GM12878 (cell line): ENCODE data around the gene ZNF142. TPM values are rescaled to one million over a fixed set of nuclear protein-coding genes. Genes with fewer than 3 reads are reported as not detected.

Experiments
- ATAC-seq: fragments of 200-7000 bp; cut with Tn5 transposase; 3 replicates; pipeline ENCODE4 v1.9.1; 2020; ENCODE audit warnings: mild to moderate bottlenecking, moderate library complexity
- BruUV-seq: library from RNA; stranded (reverse); fragments of 400-500 nt; replicated peaks from 2 replicates; lab custom pipeline; 2021; lab: Mats Ljungman, UMichigan
- CTCF ChIA-PET: fragments of 300-600 bp; sonication (Branson Sonifier 250); formaldehyde crosslinking; extraction: SDS; loops from one replicate; lab custom pipeline; 2021; ENCODE audit warnings: inconsistent platforms; lab: Yijun Ruan, JAX
- POLR2A ChIA-PET: fragments of 350-600 bp; formaldehyde crosslinking; extraction: SDS; loops from one replicate; lab custom pipeline; 2021; ENCODE audit warnings: inconsistent platforms; lab: Charles Lee
- RAD21 ChIA-PET: fragments of 300-600 bp; sonication (Branson Sonifier 250); formaldehyde crosslinking; loops from one replicate; lab custom pipeline; 2023; ENCODE audit warnings: antibody characterized with exemption; ENCODE audit not compliant: unreplicated experiment; lab: Charles Lee
- SMC1A ChIA-PET: fragments of 300-600 bp; sonication (Branson Sonifier 250); formaldehyde crosslinking; loops from one replicate; lab custom pipeline; 2023; ENCODE audit not compliant: unreplicated experiment, uncharacterized antibody; lab: Charles Lee
- DNase-seq: peaks from one replicate; pipeline ENCODE4 v3.0.0-alpha.2; 2011; ENCODE audit warnings: low read depth, low spot score
- FAIRE-seq: peaks from 3 replicates; lab custom pipeline; 2011; peaks lifted over from hg19 to GRCh38; lab: Jason Lieb, UNC
- H2AFZ ChIP-seq: 2 replicates; pipeline ENCODE4 v1.6.0; 2011; ENCODE audit warnings: low read depth, low read length, control low read depth; ENCODE audit not compliant: control insufficient read depth
- H3K27ac ChIP-seq: 2 replicates; pipeline ENCODE4 v1.5.1; 2011; ENCODE audit warnings: control low read depth; ENCODE audit not compliant: control insufficient read depth, insufficient read depth
- H3K27me3 ChIP-seq, 2 experiments: replicated peaks in 1 of 2; 2 replicates each; pipeline versions ENCODE4 v1.6.0 to v1.6.1; 2011; ENCODE audit warnings: low read length in 1 of 2; ENCODE audit not compliant: control insufficient read depth in 2 of 2, insufficient read depth in 2 of 2
- H3K36me3 ChIP-seq, 2 experiments: 2 replicates each; pipeline ENCODE4 v1.5.1; 2011; ENCODE audit warnings: low read length in 1 of 2; ENCODE audit not compliant: control insufficient read depth in 2 of 2, insufficient read depth in 2 of 2
- H3K4me1 ChIP-seq: 2 replicates; pipeline ENCODE4 v1.6.1; 2011; ENCODE audit warnings: mild to moderate bottlenecking, low read length, moderate library complexity, mixed read lengths; ENCODE audit not compliant: control insufficient read depth, insufficient read depth
- H3K4me2 ChIP-seq: 2 replicates; pipeline ENCODE4 v1.6.0; 2011; ENCODE audit warnings: control low read depth; ENCODE audit not compliant: control insufficient read depth, insufficient read depth
- H3K4me3 ChIP-seq: fragments of 200-600 bp; sonication (generic); 2 replicates; pipeline ENCODE4 v1.5.1; 2016
- H3K79me2 ChIP-seq: 2 replicates; pipeline ENCODE4 v1.6.0; 2011; ENCODE audit warnings: low read length; ENCODE audit not compliant: control insufficient read depth, insufficient read depth
- H3K9ac ChIP-seq: 2 replicates; pipeline ENCODE4 v1.8.0; 2011; ENCODE audit warnings: low read length, control low read depth, mixed read lengths; ENCODE audit not compliant: control insufficient read depth, insufficient read depth
- H3K9me3 ChIP-seq: replicated peaks from 3 replicates; pipeline ENCODE4 v1.5.1; 2011; ENCODE audit warnings: mild to moderate bottlenecking, low read length; ENCODE audit not compliant: control insufficient read depth, insufficient read depth
- H4K20me1 ChIP-seq: 2 replicates; pipeline ENCODE4 v1.6.0; 2011; ENCODE audit not compliant: control insufficient read depth, insufficient read depth
- BCL3 ChIP-seq: IDR thresholded peaks from 2 replicates; pipeline ENCODE4 v1.6.1; 2011; ENCODE audit warnings: borderline replicate concordance, low read depth, mild to moderate bottlenecking, moderate library complexity, low read length; ENCODE audit not compliant: insufficient read depth, poor library complexity, severe bottlenecking
- CHD4 ChIP-seq: fragments of 200-600 bp; sonication (generic); IDR thresholded peaks from 2 replicates; pipeline ENCODE4 v1.6.1; 2016; ENCODE audit warnings: mild to moderate bottlenecking
- NFIC ChIP-seq: IDR thresholded peaks from 2 replicates; pipeline ENCODE4 v1.6.1; 2012; ENCODE audit warnings: low read depth, mild to moderate bottlenecking, inconsistent platforms, low read length, moderate library complexity
- RBBP5 ChIP-seq: fragments of 200-600 bp; sonication (generic); conservative IDR thresholded peaks from 2 replicates; pipeline ENCODE4 v1.6.1; 2016
- SUPT20H ChIP-seq: IDR thresholded peaks from 2 replicates; pipeline ENCODE4 v1.6.1; 2011; ENCODE audit warnings: low read depth, mild to moderate bottlenecking, low read length, moderate library complexity, borderline replicate concordance; ENCODE audit not compliant: control insufficient read depth
- ZNF622 ChIP-seq: fragments of 450-650 bp; IDR thresholded peaks from 2 replicates; pipeline ENCODE4 v1.6.1; 2017; ENCODE audit warnings: mild to moderate bottlenecking, inconsistent platforms
- WGBS: methylation state at CpG from one replicate; pipeline ENCODE4 v1.1.6; 2016; ENCODE audit warnings: low lambda C conversion rate; ENCODE audit not compliant: insufficient replicate concordance, insufficient coverage; ENCODE audit errors: missing lambda C conversion rate; 5-methylcytosine and 5-hydroxymethylcytosine counted together
- in situ Hi-C: fragments of 300-500 bp; cut with MboI; formaldehyde crosslinking; loops from 9 replicates; pipeline ENCODE4 v1.14.3; 2018; ENCODE audit warnings: mixed read lengths
- intact Hi-C: fragments of 100-400 bp; cut with micrococcal nuclease; formaldehyde crosslinking; loops from one replicate; pipeline ENCODE4 v1.14.2; 2022; ENCODE audit not compliant: unreplicated experiment
- polyA plus RNA-seq, 11 experiments: library from polyadenylated mRNA; depleted of rRNA in 4 of 11; unstranded in 6 of 11; stranded (reverse) in 5 of 11; fragments of >200 nt; fragmentation: Nextera tagmentation in 4 of 11; fragmentation: Illumina TruSeq in 1 of 11; extraction: Ambion mirVana in 4 of 11; extraction: Trizol in 1 of 11; gene quantifications; 1 replicate in 1 of 11; 2 replicates in 10 of 11; pipeline versions ENCODE4 v1.2.1 to v1.2.3, GENCODE V29; 2011 to 2016; ENCODE audit warnings: inconsistent platforms in 2 of 11, missing spikeins in 2 of 11, low read depth in 1 of 11
- total RNA-seq, 4 experiments: library from RNA; depleted of rRNA in 3 of 4; stranded (reverse); fragments of >200 nt in 3 of 4; fragmentation: Illumina TruSeq in 1 of 4; extraction: Trizol in 1 of 4; gene quantifications; 2 replicates each; pipeline versions ENCODE4 v1.2.1 to v1.2.3, GENCODE V29; 2013 to 2021
- TF ChIP-seq, protein P1 (sequence below): fragments of 450-650 bp; IDR thresholded peaks from 2 replicates; pipeline ENCODE4 v1.6.1; 2017; ENCODE audit warnings: antibody characterized with exemption, mild to moderate bottlenecking, moderate library complexity
- TF ChIP-seq, protein P2 (sequence below), 3 experiments: IDR thresholded peaks in 2 of 3; conservative IDR thresholded peaks in 1 of 3; 2 replicates each; pipeline ENCODE4 v1.5.1; 2011; ENCODE audit warnings: low read depth in 3 of 3, low read length in 3 of 3, mild to moderate bottlenecking in 3 of 3, control low read depth in 2 of 3, moderate library complexity in 2 of 3, inconsistent platforms in 1 of 3, mixed read lengths in 1 of 3; ENCODE audit not compliant: control insufficient read depth in 2 of 3, insufficient read depth in 1 of 3; ENCODE audit errors: extremely low read depth in 1 of 3

Gene ZNF142
- total and polyA plus RNA-seq, 10 of the 15 experiments (the other 5 are each of a cell fraction or from before 2014, with no cell fraction given), result 1.3 to 40.9 (median 15.0) TPM

DNA sequence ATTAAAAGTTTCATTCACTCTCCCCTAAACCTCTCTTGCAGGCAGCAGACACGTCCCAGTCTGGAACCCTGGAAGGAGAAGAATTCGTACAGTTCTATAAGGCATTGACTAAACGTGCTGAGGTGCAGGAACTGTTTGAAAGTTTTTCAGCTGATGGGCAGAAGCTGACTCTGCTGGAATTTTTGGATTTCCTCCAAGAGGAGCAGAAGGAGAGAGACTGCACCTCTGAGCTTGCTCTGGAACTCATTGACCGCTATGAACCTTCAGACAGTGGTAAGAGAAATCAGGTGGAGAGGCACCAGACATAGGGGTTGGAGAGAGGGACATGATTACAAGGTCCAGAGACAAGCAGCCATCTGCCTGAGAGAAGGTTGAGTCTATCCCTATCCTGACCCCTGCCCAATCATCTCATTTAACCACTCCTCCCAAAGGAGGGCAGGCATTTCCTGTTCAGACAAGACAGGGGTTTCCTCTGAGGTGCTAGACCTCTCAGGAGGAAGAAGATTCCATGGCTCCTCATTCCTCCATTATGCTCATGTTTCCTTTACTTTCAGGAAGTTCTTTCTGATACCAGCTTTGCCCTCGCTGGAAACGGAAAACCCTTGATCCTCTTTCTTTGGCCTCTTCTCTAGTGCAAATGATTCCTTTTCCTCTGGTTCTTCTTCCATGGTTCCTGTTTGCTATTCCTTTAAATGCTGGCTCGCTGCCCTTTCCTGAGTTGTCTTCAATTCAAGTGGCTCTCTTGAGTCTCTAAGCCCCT, 36.6 kb downstream of the ZNF142 start:
- Histone ChIP-seq H4K20me1 (no peaks in the 10 kb centered on the region), H3K4me1 (no peaks in the 10 kb centered on the region), H2AFZ (no peak overlapping the region), H3K4me2 (no peak overlapping the region), H3K4me3 (no peak overlapping the region), H3K27me3 (no peaks in the 10 kb centered on the region), H3K79me2 (no peaks in the 10 kb centered on the region), H3K36me3 (no peaks in the 10 kb centered on the region)
- FAIRE-seq (no peak), DNase-seq (no peak)
- in situ Hi-C loops (no loop called here), intact Hi-C loops (no loop called here)
- CTCF ChIA-PET, result interaction anchor here (0.6 kb wide), 1 partner anchor 312 kb away, joined by 4 read pairs; no protein-coding TSS in a partner anchor
- SMC1A ChIA-PET, result no interaction called here
- RAD21 ChIA-PET, result no interaction called here
- TF ChIP-seq NFIC (no peak), SUPT20H (no peak), ZNF622 (no peak), BCL3 (no peak), RBBP5 (no peak), CHD4 (no peak)
- TF ChIP-seq, protein P1, sequence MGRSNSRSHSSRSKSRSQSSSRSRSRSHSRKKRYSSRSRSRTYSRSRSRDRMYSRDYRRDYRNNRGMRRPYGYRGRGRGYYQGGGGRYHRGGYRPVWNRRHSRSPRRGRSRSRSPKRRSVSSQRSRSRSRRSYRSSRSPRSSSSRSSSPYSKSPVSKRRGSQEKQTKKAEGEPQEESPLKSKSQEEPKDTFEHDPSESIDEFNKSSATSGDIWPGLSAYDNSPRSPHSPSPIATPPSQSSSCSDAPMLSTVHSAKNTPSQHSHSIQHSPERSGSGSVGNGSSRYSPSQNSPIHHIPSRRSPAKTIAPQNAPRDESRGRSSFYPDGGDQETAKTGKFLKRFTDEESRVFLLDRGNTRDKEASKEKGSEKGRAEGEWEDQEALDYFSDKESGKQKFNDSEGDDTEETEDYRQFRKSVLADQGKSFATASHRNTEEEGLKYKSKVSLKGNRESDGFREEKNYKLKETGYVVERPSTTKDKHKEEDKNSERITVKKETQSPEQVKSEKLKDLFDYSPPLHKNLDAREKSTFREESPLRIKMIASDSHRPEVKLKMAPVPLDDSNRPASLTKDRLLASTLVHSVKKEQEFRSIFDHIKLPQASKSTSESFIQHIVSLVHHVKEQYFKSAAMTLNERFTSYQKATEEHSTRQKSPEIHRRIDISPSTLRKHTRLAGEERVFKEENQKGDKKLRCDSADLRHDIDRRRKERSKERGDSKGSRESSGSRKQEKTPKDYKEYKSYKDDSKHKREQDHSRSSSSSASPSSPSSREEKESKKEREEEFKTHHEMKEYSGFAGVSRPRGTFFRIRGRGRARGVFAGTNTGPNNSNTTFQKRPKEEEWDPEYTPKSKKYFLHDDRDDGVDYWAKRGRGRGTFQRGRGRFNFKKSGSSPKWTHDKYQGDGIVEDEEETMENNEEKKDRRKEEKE, result no peak
- TF ChIP-seq, protein P2, sequence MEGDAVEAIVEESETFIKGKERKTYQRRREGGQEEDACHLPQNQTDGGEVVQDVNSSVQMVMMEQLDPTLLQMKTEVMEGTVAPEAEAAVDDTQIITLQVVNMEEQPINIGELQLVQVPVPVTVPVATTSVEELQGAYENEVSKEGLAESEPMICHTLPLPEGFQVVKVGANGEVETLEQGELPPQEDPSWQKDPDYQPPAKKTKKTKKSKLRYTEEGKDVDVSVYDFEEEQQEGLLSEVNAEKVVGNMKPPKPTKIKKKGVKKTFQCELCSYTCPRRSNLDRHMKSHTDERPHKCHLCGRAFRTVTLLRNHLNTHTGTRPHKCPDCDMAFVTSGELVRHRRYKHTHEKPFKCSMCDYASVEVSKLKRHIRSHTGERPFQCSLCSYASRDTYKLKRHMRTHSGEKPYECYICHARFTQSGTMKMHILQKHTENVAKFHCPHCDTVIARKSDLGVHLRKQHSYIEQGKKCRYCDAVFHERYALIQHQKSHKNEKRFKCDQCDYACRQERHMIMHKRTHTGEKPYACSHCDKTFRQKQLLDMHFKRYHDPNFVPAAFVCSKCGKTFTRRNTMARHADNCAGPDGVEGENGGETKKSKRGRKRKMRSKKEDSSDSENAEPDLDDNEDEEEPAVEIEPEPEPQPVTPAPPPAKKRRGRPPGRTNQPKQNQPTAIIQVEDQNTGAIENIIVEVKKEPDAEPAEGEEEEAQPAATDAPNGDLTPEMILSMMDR (IDR thresholded peaks at IDR 0.05 in 2 of 3, conservative IDR thresholded peaks at IDR 0.05 in 1 of 3; ENCODE audit: control insufficient read depth in 2 of 3, extremely low read depth in 1 of 3, insufficient read depth in 1 of 3, low read depth in 3 of 3, low read length in 3 of 3), result no peak
- TF ChIP-seq, all 136 proteins: peak for 0
- POLR2A ChIA-PET, result no interaction called here
- ATAC-seq, result no peak
- Histone ChIP-seq H3K27ac (no peak overlapping the region), H3K9ac (no peak overlapping the region), H3K9me3 (no peaks in the 10 kb centered on the region)
- no TSS peak for BruUV-seq
- 36% methylated on average over 7 of the region's 7 CpGs for WGBS
